GM12878 (cell line): ENCODE data around the gene DYSF.

ENCODE experiments used
- FOS ChIP-seq: IDR thresholded peaks from 3 replicates; pipeline ENCODE4 v1.6.1; 2011; ENCODE audit warnings: borderline replicate concordance; ENCODE audit not compliant: insufficient read length; ENCODE audit errors: extremely low read depth
- SRF ChIP-seq, 2 experiments: IDR thresholded peaks; 2 replicates each; pipeline ENCODE4 v1.6.1; 2011; ENCODE audit warnings: low read depth in 2 of 2, low read length in 2 of 2, mild to moderate bottlenecking in 1 of 2, moderate library complexity in 1 of 2
- TF ChIP-seq, protein P1 (sequence below), 3 experiments: IDR thresholded peaks in 2 of 3; conservative IDR thresholded peaks in 1 of 3; 2 replicates each; pipeline ENCODE4 v1.5.1; 2011; ENCODE audit warnings: low read depth in 3 of 3, low read length in 3 of 3, mild to moderate bottlenecking in 3 of 3, control low read depth in 2 of 3, moderate library complexity in 2 of 3, inconsistent platforms in 1 of 3, mixed read lengths in 1 of 3; ENCODE audit not compliant: control insufficient read depth in 2 of 3, insufficient read depth in 1 of 3; ENCODE audit errors: extremely low read depth in 1 of 3
- TF ChIP-seq, protein P2 (sequence below): IDR thresholded peaks from 2 replicates; pipeline ENCODE4 v1.6.1; 2012; ENCODE audit warnings: low read depth, low read length, improper control_type of control experiment

- TF ChIP-seq, protein P1, sequence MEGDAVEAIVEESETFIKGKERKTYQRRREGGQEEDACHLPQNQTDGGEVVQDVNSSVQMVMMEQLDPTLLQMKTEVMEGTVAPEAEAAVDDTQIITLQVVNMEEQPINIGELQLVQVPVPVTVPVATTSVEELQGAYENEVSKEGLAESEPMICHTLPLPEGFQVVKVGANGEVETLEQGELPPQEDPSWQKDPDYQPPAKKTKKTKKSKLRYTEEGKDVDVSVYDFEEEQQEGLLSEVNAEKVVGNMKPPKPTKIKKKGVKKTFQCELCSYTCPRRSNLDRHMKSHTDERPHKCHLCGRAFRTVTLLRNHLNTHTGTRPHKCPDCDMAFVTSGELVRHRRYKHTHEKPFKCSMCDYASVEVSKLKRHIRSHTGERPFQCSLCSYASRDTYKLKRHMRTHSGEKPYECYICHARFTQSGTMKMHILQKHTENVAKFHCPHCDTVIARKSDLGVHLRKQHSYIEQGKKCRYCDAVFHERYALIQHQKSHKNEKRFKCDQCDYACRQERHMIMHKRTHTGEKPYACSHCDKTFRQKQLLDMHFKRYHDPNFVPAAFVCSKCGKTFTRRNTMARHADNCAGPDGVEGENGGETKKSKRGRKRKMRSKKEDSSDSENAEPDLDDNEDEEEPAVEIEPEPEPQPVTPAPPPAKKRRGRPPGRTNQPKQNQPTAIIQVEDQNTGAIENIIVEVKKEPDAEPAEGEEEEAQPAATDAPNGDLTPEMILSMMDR (IDR thresholded peaks at IDR 0.05 in 2 of 3, conservative IDR thresholded peaks at IDR 0.05 in 1 of 3; ENCODE audit: control insufficient read depth in 2 of 3, extremely low read depth in 1 of 3, insufficient read depth in 1 of 3, low read depth in 3 of 3, low read length in 3 of 3): no peak
- TF ChIP-seq FOS: no peak
- TF ChIP-seq SRF (IDR thresholded peaks at IDR 0.05; ENCODE audit: low read depth in 2 of 2, low read length in 2 of 2): no peak
- TF ChIP-seq, protein P2, sequence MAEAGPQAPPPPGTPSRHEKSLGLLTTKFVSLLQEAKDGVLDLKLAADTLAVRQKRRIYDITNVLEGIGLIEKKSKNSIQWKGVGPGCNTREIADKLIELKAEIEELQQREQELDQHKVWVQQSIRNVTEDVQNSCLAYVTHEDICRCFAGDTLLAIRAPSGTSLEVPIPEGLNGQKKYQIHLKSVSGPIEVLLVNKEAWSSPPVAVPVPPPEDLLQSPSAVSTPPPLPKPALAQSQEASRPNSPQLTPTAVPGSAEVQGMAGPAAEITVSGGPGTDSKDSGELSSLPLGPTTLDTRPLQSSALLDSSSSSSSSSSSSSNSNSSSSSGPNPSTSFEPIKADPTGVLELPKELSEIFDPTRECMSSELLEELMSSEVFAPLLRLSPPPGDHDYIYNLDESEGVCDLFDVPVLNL: no peak
These were observed 104.0 kb downstream of the DYSF start for GRCh38 chr2:71557321-71557720.
